Common myeloid progenitor, CD34-positive (primary cell): ENCODE results near the gene IL1RAP.

Experiments
- CTCF ChIA-PET: fragments of 350-600 bp; sonication (Branson Sonifier 250); formaldehyde crosslinking; loops from one replicate; lab custom pipeline; 2021; ENCODE audit warnings: antibody characterized with exemption; lab: Charles Lee
- POLR2A ChIA-PET: fragments of 350-600 bp; sonication (Branson Sonifier 250); formaldehyde crosslinking; loops from one replicate; lab custom pipeline; 2021; ENCODE audit warnings: antibody characterized with exemption; lab: Charles Lee
- DNase-seq, 3 donors: peaks; one replicate each; pipeline versions ENCODE4 v3.0.0 to v3.0.0-alpha.2; 2013
- H3K27ac ChIP-seq, 2 experiments: 1 replicate in 1 of 2; 2 replicates in 1 of 2; pipeline ENCODE4 v1.7.0; 2013; ENCODE audit warnings: inconsistent platforms in 2 of 2, low read length in 2 of 2, mild to moderate bottlenecking in 2 of 2, low read depth in 1 of 2, moderate library complexity in 1 of 2; ENCODE audit not compliant: severe bottlenecking in 2 of 2, insufficient read depth in 1 of 2, poor library complexity in 1 of 2
- H3K27me3 ChIP-seq, 5 experiments: replicated peaks in 2 of 5; 1 replicate in 3 of 5; 2 replicates in 2 of 5; pipeline versions ENCODE4 v1.6.1 to v1.7.0; 2013; ENCODE audit warnings: low read length in 4 of 5, mild to moderate bottlenecking in 2 of 5, moderate library complexity in 2 of 5, inconsistent platforms in 1 of 5; ENCODE audit not compliant: insufficient read depth in 5 of 5, control insufficient read depth in 4 of 5
- H3K36me3 ChIP-seq, 4 experiments: 1 replicate in 2 of 4; 2 replicates in 2 of 4; pipeline versions ENCODE4 v1.6.1 to v1.7.0; 2013; ENCODE audit warnings: low read length in 3 of 4, control low read depth in 1 of 4, mild to moderate bottlenecking in 1 of 4; ENCODE audit not compliant: control insufficient read depth in 4 of 4, insufficient read depth in 4 of 4
- H3K4me1 ChIP-seq, 4 experiments: 1 replicate in 3 of 4; 2 replicates in 1 of 4; pipeline versions ENCODE4 v1.6.1 to v1.7.1; 2013; ENCODE audit warnings: low read length in 3 of 4, mild to moderate bottlenecking in 3 of 4, control low read depth in 1 of 4, inconsistent platforms in 1 of 4, moderate library complexity in 1 of 4; ENCODE audit not compliant: control insufficient read depth in 4 of 4, insufficient read depth in 4 of 4; ENCODE audit errors: control extremely low read depth in 1 of 4
- H3K4me3 ChIP-seq, 7 experiments: 1 replicate in 4 of 7; 2 replicates in 3 of 7; pipeline versions ENCODE4 v1.5.1 to v1.7.0; 2013; ENCODE audit warnings: mild to moderate bottlenecking in 7 of 7, low read length in 6 of 7, moderate library complexity in 6 of 7, inconsistent platforms in 2 of 7, low read depth in 2 of 7, control low read depth in 1 of 7; ENCODE audit not compliant: insufficient read depth in 4 of 7, control insufficient read depth in 1 of 7; ENCODE audit errors: extremely low read depth in 1 of 7
- H3K9me3 ChIP-seq, 5 experiments: 1 replicate in 4 of 5; 2 replicates in 1 of 5; pipeline versions ENCODE4 v1.6.1 to v1.7.1; 2013; ENCODE audit warnings: low read length in 4 of 5, mild to moderate bottlenecking in 2 of 5, inconsistent platforms in 1 of 5, low read depth in 1 of 5, moderate library complexity in 1 of 5; ENCODE audit not compliant: control insufficient read depth in 4 of 5, insufficient read depth in 2 of 5; ENCODE audit errors: control extremely low read depth in 1 of 5
- WGBS: methylation state at CpG from one replicate; pipeline ENCODE4 v1.1.5; 2013; ENCODE audit not compliant: insufficient coverage; 5-methylcytosine and 5-hydroxymethylcytosine counted together

The IL1RAP gene

GRCh38 chr3:190595807-190596206, 81.9 kb downstream of the IL1RAP start:
- no CpG with 5 or more reads among the region's 2 CpGs for WGBS
- Histone ChIP-seq H3K9me3 (peaks cover 0 to 3% (median 0%) of the 10 kb centered on the region in 5 experiments), H3K27me3 (no peaks in the 10 kb centered on the region), H3K4me3 (no peak overlapping the region), H3K27ac (no peak overlapping the region), H3K4me1 (peaks cover 0 to 5% (median 0%) of the 10 kb centered on the region in 4 experiments), H3K36me3 (peaks cover 0 to 2% (median 0%) of the 10 kb centered on the region in 4 experiments)
- no peak for DNase-seq
- ChIA-PET POLR2A (no interaction called here), CTCF (interaction anchor here (1.3 kb wide), 1 partner anchor 20 kb away, joined by 4 read pairs; no protein-coding TSS in a partner anchor)

- ChIA-PET CTCF (interaction anchor here (1.3 to 1.8 kb wide), 2 partner anchors 21 to 101 kb away, joined by 4 to 7 read pairs; no protein-coding TSS in a partner anchor), POLR2A (no interaction called here)
- peaks cover 0 to 3% (median 0%) of the 10 kb centered on the region in 5 experiments for H3K9me3 ChIP-seq
- H3K4me3 ChIP-seq = no peak overlapping the region
- H3K36me3 ChIP-seq = peaks cover 0 to 2% (median 0%) of the 10 kb centered on the region in 4 experiments
- H3K27ac ChIP-seq = no peak overlapping the region
- H3K27me3 ChIP-seq = no peaks in the 10 kb centered on the region
- WGBS = no CpG with 5 or more reads among the region's 5 CpGs
- H3K4me1 ChIP-seq = peaks cover 0 to 5% (median 0%) of the 10 kb centered on the region in 4 experiments
- DNase-seq = no peak
These were observed 82.7 kb downstream of the IL1RAP start for GRCh38 chr3:190596349-190597285.

DNA sequence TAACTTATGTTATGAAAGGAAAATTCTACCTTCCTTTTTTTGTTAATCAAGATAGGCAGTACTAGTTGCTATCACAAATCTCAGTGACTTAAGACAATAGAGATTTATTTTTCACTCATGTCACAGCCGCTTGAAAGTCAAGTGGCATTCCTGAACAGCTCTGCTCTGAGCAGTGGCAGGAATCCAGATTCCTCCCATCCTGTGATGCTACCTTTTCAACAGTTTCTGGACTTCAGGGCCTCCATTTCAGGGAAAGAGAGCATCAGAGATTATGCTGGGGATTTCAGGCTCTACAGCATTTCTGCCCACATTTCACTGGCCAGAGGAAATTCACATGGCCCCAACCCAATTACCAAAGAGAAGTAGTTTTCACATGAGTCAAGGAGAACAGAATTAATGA, 83.4 kb downstream of the IL1RAP start:
- ChIA-PET POLR2A (no interaction called here), CTCF (interaction anchor here (1.8 kb wide), 1 partner anchor 101 kb away, joined by 7 read pairs; no protein-coding TSS in a partner anchor)
- H3K4me3 ChIP-seq = no peak overlapping the region
- whole genome bisulfite sequencing = 44% methylated on average over 1 of the region's 1 CpG
- peaks cover 0 to 5% (median 0%) of the 10 kb centered on the region in 4 experiments for H3K4me1 ChIP-seq
- H3K27ac ChIP-seq = no peak overlapping the region
- DNase-seq = no peak
- H3K9me3 ChIP-seq = peaks cover 0 to 3% (median 0%) of the 10 kb centered on the region in 5 experiments
- H3K36me3 ChIP-seq = peaks cover 0 to 2% (median 0%) of the 10 kb centered on the region in 4 experiments
- H3K27me3 ChIP-seq = no peaks in the 10 kb centered on the region

DNA sequence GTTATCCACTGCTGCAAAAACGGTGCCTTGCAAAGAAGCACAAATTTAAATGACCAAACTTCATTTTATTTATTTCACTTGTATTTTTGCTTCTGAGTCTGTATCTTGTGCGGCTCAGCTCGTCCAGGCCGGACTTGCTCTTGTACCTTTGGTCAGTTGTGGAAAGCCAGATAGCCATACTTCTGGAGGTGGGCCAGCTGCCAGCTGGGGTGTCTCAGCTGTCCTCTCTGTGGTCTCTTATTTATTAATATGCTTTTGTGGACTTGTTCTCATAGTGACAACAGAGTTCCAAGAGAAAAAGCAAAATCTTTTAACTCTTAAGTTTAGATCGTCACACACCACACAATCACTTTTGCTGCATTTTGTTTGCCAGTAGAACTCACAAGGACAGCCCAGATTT, 87.7 kb downstream of the IL1RAP start:
- 93% methylated on average over 3 of the region's 5 CpGs for WGBS
- Histone ChIP-seq H3K4me3 (no peak overlapping the region), H3K36me3 (peaks cover 0 to 29% (median 10%) of the 10 kb centered on the region in 4 experiments), H3K27me3 (no peaks in the 10 kb centered on the region), H3K4me1 (peaks cover 0 to 6% (median 0%) of the 10 kb centered on the region in 4 experiments), H3K27ac (no peak overlapping the region), H3K9me3 (peaks cover 0 to 12% (median 3%) of the 10 kb centered on the region in 5 experiments)
- CTCF ChIA-PET = interaction anchor here (0.6 kb wide), 1 partner anchor 8 kb away, joined by 3 read pairs; no protein-coding TSS in a partner anchor
- POLR2A ChIA-PET = no interaction called here
- DNase-seq = no peak

GRCh38 chr3:190605385-190605784, 91.5 kb downstream of the IL1RAP start:
- DNase-seq = peak in 2 of 3 donors; percentile 40 to 51
- 40% methylated on average over 1 of the region's 4 CpGs for WGBS
- ChIA-PET POLR2A (no interaction called here), CTCF (no interaction called here)
- no peaks in the 10 kb centered on the region for H3K27me3 ChIP-seq
- peaks cover 0 to 36% (median 9%) of the 10 kb centered on the region in 4 experiments for H3K36me3 ChIP-seq
- H3K9me3 ChIP-seq = peaks cover 0 to 9% (median 3%) of the 10 kb centered on the region in 5 experiments
- H3K4me1 ChIP-seq = peaks cover 0 to 5% (median 0%) of the 10 kb centered on the region in 4 experiments
- H3K4me3 ChIP-seq = peak overlapping the region in 1 of 7 experiments; percentile 30
- no peak overlapping the region for H3K27ac ChIP-seq

DNA sequence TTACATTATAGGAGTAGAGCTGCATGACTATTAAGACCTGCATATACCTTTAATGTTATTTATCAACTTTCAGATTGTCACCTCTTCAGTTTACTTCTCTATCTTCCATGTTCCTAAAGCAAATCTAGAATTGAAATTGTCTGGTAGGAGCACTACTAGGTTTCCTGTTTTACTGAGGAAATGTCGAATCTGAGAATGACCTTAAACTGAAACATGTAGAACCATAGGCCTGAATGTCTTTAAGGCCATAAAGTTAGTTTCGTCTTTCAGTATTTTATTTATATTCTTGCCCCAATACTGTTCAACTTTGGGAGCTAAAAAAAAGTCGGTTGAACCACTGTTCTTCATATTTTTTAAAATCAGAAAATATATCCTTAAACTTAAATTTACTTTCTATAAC, 92.7 kb downstream of the IL1RAP start:
- Histone ChIP-seq H3K27ac (no peak overlapping the region), H3K4me1 (peaks cover 0 to 5% (median 0%) of the 10 kb centered on the region in 4 experiments), H3K9me3 (peaks cover 0 to 9% (median 3%) of the 10 kb centered on the region in 5 experiments), H3K4me3 (no peak overlapping the region), H3K36me3 (peaks cover 0 to 36% (median 8%) of the 10 kb centered on the region in 4 experiments), H3K27me3 (no peaks in the 10 kb centered on the region)
- no CpG with 5 or more reads among the region's 3 CpGs for WGBS
- ChIA-PET POLR2A (no interaction called here), CTCF (interaction anchor here (0.9 kb wide), 1 partner anchor 9 kb away, joined by 4 read pairs; no protein-coding TSS in a partner anchor)
- no peak for DNase-seq
